ENCODE data around the gene NCR3LG1.

Gene NCR3LG1

GRCh38 chr11:17382046-17382728 lies 30.6 kb downstream of the NCR3LG1 start:
- Mint-ChIP-seq H3K36me3 (ENCODE audit: insufficient read depth) (no peaks in the 10 kb centered on the region), H3K4me3 (no peak overlapping the region), H3K9me3 (no peaks in the 10 kb centered on the region), H3K27ac (no peak overlapping the region), H3K4me1 (ENCODE audit: low read depth in 2 of 2) (peaks cover 0 to 5% of the 10 kb centered on the region in 2 donors), H3K27me3 (no peaks in the 10 kb centered on the region)
- ATAC-seq (replicated peaks) = no peak
- DNase-seq = no peak

DNA sequence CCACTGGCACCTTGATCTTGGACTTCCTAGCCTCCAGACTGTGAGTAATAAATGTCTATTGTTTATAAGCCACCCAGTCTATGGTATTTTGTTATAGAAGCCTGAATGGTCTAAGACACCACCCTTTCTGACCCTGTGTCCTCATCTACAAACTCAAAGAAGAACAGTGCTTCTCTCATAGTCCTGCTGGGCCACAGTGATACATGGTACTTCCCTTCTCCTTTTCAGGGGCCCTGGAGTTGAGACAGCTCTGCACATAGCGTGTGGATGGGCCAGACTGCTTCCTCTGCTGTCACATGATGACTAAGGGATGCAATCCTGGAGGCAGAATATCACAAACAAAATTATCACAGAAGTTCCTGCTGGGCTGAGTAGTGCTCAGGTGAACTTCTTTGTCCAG lies 31.9 kb downstream of the NCR3LG1 start:
- no peaks in the 10 kb centered on the region for H3K36me3 Mint-ChIP-seq (ENCODE audit: insufficient read depth)
- DNase-seq = no peak
- H3K9me3 Mint-ChIP-seq = no peaks in the 10 kb centered on the region
- peaks cover 0 to 5% of the 10 kb centered on the region in 2 donors for H3K4me1 Mint-ChIP-seq (ENCODE audit: low read depth in 2 of 2)
- peak; percentile 13 for ATAC-seq (replicated peaks)
- H3K27ac Mint-ChIP-seq = no peak overlapping the region
- no peak overlapping the region for H3K4me3 Mint-ChIP-seq
- no peaks in the 10 kb centered on the region for H3K27me3 Mint-ChIP-seq

DNA sequence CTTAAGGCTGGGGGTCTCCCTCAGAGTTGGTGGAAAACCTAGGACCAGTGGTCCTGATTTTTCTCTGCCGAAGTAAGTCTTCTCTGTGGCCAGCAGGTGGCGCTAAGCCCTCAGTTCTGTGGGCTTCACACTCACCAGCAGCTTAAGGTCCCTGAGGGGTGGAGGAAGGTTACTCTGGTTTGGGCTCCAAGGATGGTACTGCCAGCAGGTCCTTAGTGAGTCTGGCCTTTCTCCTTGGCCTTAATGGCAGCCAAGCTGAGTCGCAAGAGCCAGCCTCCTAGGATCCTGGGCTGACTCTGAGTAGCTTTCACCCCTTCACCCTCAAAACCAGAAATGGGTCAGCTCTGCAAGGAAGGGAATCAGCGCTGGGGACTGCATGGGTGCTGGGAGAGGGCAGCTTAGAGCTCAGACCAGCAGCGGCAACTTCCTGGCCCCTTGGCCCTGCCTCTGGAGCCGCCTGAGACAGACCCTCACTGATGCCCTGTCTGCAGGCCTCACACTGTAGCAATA lies 32.5 kb downstream of the NCR3LG1 start:
- Mint-ChIP-seq H3K9me3 (no peaks in the 10 kb centered on the region), H3K36me3 (ENCODE audit: insufficient read depth) (no peaks in the 10 kb centered on the region), H3K4me3 (no peak overlapping the region), H3K27me3 (no peaks in the 10 kb centered on the region), H3K27ac (no peak overlapping the region), H3K4me1 (ENCODE audit: low read depth in 2 of 2) (peaks cover 0 to 5% of the 10 kb centered on the region in 2 donors)
- DNase-seq (peak; percentile 66 to 77 (median 70)), ATAC-seq (replicated peaks) (peak; percentile 64)

- DNase-seq (no peak), ATAC-seq (replicated peaks) (no peak)
- Mint-ChIP-seq H3K9me3 (no peaks in the 10 kb centered on the region), H3K4me1 (ENCODE audit: low read depth in 2 of 2) (peaks cover 4 to 11% of the 10 kb centered on the region in 2 donors), H3K4me3 (no peak overlapping the region), H3K27ac (no peak overlapping the region), H3K27me3 (no peaks in the 10 kb centered on the region), H3K36me3 (ENCODE audit: insufficient read depth) (no peaks in the 10 kb centered on the region)
These were observed 33.9 kb downstream of the NCR3LG1 start for GRCh38 chr11:17385492-17385891.

- DNase-seq = no peak
- Mint-ChIP-seq H3K27ac (peak overlapping the region in 1 of 2 donors; percentile 30), H3K4me1 (ENCODE audit: low read depth in 2 of 2) (peaks cover 4 to 11% of the 10 kb centered on the region in 2 donors), H3K4me3 (no peak overlapping the region), H3K36me3 (ENCODE audit: insufficient read depth) (no peaks in the 10 kb centered on the region), H3K9me3 (no peaks in the 10 kb centered on the region), H3K27me3 (no peaks in the 10 kb centered on the region)
- ATAC-seq (replicated peaks) = no peak
These were observed 34.3 kb downstream of the NCR3LG1 start for GRCh38 chr11:17385926-17386325.

DNA sequence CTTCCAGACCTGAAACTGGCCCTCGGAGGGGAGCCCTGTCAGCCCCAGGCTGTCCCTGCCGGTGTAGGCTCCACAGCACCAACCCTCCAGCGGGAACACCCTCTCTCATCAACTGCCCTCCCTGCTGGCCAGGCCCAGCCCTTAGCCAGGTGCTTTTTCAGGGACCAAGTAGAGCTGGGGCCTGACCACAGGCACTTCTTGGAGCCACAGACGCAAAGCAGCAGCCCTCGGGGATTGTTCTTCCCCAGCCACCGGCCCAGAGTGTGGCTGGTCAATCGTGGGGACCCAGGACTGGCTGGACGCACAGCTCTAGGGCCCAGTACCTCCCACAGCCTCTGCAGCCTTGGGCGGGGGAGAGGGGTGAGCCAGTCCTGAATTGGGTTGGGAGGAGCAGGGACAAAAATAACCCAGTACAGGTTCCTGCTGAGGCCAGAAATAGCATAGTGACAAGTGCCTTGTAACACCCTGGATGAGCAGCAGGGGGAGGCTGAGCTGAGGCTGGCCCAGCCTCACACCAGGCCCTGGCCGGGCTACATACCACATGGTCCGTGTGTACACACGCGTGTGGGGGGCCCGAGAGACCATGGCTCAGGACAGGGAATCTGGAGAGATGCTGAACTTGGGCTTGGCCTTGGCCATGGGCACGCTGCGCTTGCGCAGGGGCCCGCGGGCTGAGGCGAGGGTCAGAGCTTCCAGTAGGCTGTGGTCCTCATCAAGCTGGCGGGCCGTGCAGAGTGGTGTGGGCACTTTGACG lies 34.9 kb downstream of the NCR3LG1 start:
- H3K4me1 Mint-ChIP-seq (ENCODE audit: low read depth in 2 of 2) = peaks cover 4 to 11% of the 10 kb centered on the region in 2 donors
- no peak overlapping the region for H3K4me3 Mint-ChIP-seq
- peak; percentile 16 to 33 (median 27) for DNase-seq
- H3K27ac Mint-ChIP-seq = peak overlapping the region in 1 of 2 donors; percentile 30
- no peaks in the 10 kb centered on the region for H3K36me3 Mint-ChIP-seq (ENCODE audit: insufficient read depth)
- ATAC-seq (replicated peaks) = peak; percentile 29
- H3K9me3 Mint-ChIP-seq = no peaks in the 10 kb centered on the region
- H3K27me3 Mint-ChIP-seq = no peaks in the 10 kb centered on the region

DNA sequence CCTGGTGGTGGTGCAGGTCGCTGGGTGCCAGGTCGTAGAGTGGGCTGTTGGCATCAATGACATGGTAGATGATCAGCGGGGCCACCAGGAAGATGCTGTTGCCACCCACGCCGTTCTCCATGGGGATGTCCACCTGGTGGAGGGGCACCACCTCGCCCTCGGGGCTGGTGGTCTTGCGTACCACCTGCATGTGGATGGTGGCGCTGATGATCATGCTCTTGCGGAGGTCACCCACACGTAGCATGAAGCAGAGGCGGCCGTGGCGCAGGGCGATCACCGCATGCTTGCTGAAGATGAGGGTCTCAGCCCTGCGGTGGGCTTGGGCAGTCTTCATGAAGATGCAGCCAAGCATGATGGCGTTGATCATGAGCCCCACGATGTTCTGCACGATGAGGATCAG lies 35.7 kb downstream of the NCR3LG1 start:
- DNase-seq = no peak
- Mint-ChIP-seq H3K4me3 (peak overlapping the region; percentile 23 to 56), H3K9me3 (no peaks in the 10 kb centered on the region), H3K27ac (peak overlapping the region in 1 of 2 donors; percentile 27), H3K36me3 (ENCODE audit: insufficient read depth) (no peaks in the 10 kb centered on the region), H3K27me3 (no peaks in the 10 kb centered on the region), H3K4me1 (ENCODE audit: low read depth in 2 of 2) (peaks cover 4 to 11% of the 10 kb centered on the region in 2 donors)
- ATAC-seq (replicated peaks) = no peak

- DNase-seq (no peak), ATAC-seq (replicated peaks) (no peak)
- Mint-ChIP-seq H3K9me3 (no peaks in the 10 kb centered on the region), H3K27me3 (no peaks in the 10 kb centered on the region), H3K4me3 (peak overlapping the region; percentile 23 to 56), H3K36me3 (ENCODE audit: insufficient read depth) (no peaks in the 10 kb centered on the region), H3K4me1 (ENCODE audit: low read depth in 2 of 2) (peaks cover 4 to 11% of the 10 kb centered on the region in 2 donors), H3K27ac (no peak overlapping the region)
These were observed 36.2 kb downstream of the NCR3LG1 start for GRCh38 chr11:17387811-17388210.

GRCh38 chr11:17388609-17389210 lies 37.1 kb downstream of the NCR3LG1 start, which contains the start of gene KCNJ11:
Gene KCNJ11, minus strand, starts transcription at chr11:17388659. Its CDS starts 568 bp downstream, at chr11:17388091.
- Mint-ChIP-seq H3K36me3 (ENCODE audit: insufficient read depth) (no peaks in the 10 kb centered on the region), H3K27ac (peak within 1 kb of the TSS; percentile 65 to 90), H3K27me3 (no peaks in the 10 kb centered on the region), H3K4me1 (ENCODE audit: low read depth in 2 of 2) (peaks cover 4 to 11% of the 10 kb centered on the region in 2 donors), H3K9me3 (no peaks in the 10 kb centered on the region), H3K4me3 (peak within 1 kb of the TSS; percentile 91)
- no peak for DNase-seq
- ATAC-seq (replicated peaks) = peak; percentile 62

DNA sequence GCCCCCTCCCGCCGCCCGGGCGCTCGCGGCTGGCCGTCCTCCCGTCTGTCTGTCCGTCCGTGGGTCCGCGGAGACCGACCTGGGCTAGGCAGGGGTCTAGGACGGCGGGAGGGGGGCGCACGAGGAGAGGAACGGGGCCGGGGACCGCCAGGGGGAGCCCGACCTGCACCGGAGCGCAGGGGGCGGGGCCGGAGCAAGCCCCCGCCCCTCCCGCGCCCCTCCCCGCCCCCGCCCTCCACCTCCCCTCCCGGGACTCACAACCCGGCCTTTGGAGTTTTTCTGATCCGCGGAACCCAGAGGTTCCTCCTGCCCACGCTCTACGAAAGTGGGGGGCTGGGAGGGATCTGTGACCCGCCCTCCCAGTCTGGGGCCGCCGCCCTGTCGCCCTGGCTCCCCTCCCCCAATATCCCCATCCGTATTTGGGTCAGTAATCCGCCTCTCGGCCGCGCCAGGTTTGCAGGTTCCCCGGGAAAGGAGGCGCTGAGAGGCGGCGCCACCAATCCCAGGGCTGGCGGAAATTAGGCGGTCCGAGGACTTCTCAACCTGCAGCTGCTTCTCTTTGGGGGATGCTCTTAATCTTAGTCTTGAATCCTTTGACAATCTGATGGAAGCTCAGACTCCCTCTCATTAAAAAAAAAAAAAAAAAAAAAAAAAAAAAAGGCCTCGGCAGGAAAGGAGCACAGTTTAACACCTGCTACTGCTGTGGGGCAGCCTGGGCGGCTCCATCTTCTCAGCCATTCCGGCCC lies 37.8 kb downstream of the NCR3LG1 start:
- peak overlapping the region; percentile 91 for H3K4me3 Mint-ChIP-seq

GRCh38 chr11:17389957-17390649 lies 38.5 kb downstream of the NCR3LG1 start:
- Mint-ChIP-seq H3K36me3 (ENCODE audit: insufficient read depth) (no peaks in the 10 kb centered on the region), H3K27ac (peak overlapping the region; percentile 65 to 90)
- peak in 1 of 3 experiments; percentile 6 for DNase-seq

More for the DNA sequence above, 37.8 kb downstream of the NCR3LG1 start:
- peak; percentile 85 for ATAC-seq (replicated peaks)
- no peaks in the 10 kb centered on the region for H3K36me3 Mint-ChIP-seq (ENCODE audit: insufficient read depth)
- H3K27me3 Mint-ChIP-seq = no peaks in the 10 kb centered on the region
- H3K27ac Mint-ChIP-seq = peak overlapping the region; percentile 65 to 90
- H3K9me3 Mint-ChIP-seq = no peaks in the 10 kb centered on the region
- H3K4me1 Mint-ChIP-seq (ENCODE audit: low read depth in 2 of 2) = peaks cover 4 to 11% of the 10 kb centered on the region in 2 donors
- DNase-seq = peak; percentile 74 to 76 (median 74)

DNA sequence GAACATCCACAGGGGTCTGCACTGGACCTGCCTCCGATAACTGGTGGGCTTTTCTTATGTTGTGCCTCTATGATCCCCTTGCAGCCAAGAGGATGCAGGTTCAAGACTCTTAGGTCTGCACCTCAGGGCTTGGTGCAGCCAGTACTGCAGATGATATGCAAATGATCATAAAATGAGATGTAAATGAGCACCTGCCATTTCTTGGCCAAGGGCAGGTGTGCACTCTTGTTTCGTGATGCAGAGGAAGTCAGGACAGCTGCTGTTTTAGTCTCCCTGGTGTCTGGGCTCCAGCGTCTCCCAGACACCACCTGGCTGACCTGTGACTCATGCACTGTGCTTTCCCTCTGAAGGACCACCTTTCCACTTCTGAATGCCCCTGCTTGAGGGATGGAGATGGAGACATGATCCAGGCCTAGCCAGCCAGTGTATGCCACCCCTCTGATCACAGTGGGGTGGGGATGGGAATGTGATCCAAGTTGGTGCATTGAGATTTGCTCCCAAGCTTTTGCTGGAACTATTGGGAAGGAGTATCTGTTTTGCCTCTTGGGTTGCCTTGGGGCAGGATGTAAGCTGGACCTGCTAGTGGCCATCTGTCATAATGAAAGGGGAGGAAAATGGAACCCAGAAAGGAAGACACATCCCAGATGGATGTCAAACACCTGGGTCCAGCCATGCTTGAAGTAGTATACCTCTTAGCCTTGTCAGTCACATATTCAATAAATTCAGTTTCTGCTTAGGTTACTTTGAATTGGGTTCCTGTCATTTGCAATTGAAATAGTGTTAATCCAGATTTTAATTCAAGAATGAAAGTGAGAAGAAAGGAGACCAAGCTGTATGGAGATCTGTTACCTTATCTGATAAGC lies 40.1 kb downstream of the NCR3LG1 start:
- H3K27ac Mint-ChIP-seq = no peak overlapping the region

More at GRCh38 chr11:17389957-17390649, 38.5 kb downstream of the NCR3LG1 start:
- no peak for ATAC-seq (replicated peaks)
- Mint-ChIP-seq H3K9me3 (no peaks in the 10 kb centered on the region), H3K4me1 (ENCODE audit: low read depth in 2 of 2) (peaks cover 4 to 11% of the 10 kb centered on the region in 2 donors), H3K27me3 (no peaks in the 10 kb centered on the region), H3K4me3 (peak overlapping the region; percentile 91)

More for the DNA sequence above, 40.1 kb downstream of the NCR3LG1 start:
- Mint-ChIP-seq H3K4me1 (ENCODE audit: low read depth in 2 of 2) (peaks cover 4 to 6% of the 10 kb centered on the region in 2 donors), H3K9me3 (no peaks in the 10 kb centered on the region), H3K4me3 (no peak overlapping the region), H3K36me3 (ENCODE audit: insufficient read depth) (no peaks in the 10 kb centered on the region), H3K27me3 (no peaks in the 10 kb centered on the region)
- DNase-seq (no peak), ATAC-seq (replicated peaks) (no peak)

All from effector memory CD8-positive, alpha-beta T cell (primary cell).